ENCODE measurements around the gene FARSB.

- TF ChIP-seq EZH2 (IDR thresholded peaks at IDR 0.05; ENCODE audit: borderline replicate concordance, low read depth, low read length, poor library complexity, severe bottlenecking) (no peak), CTCF (conservative IDR thresholded peaks at IDR 0.05; ENCODE audit: low read depth, low read length) (no peak)
These were observed 3.2 kb downstream of the FARSB start for GRCh38 chr2:222652491-222653255.
